A673 (cell line): Measurements from ENCODE around the gene SEC22A. TPM values are rescaled to one million over a fixed set of nuclear protein-coding genes. Genes with fewer than 3 reads are reported as not detected.

Source experiments
- BruUV-seq: library from RNA; stranded (reverse); fragments of 400-500 nt; replicated peaks from 2 replicates; lab custom pipeline; 2021; lab: Mats Ljungman, UMichigan
- CTCF ChIA-PET: fragments of 300-600 bp; sonication (Branson Sonifier 250); formaldehyde crosslinking; loops from one replicate; lab custom pipeline; 2022; ENCODE audit warnings: antibody characterized with exemption; lab: Charles Lee
- POLR2A ChIA-PET: fragments of 300-600 bp; sonication (Branson Sonifier 250); formaldehyde crosslinking; loops from one replicate; lab custom pipeline; 2022; ENCODE audit warnings: antibody characterized with exemption; ENCODE audit not compliant: low non-redundant PET; lab: Charles Lee
- DNase-seq: peaks from one replicate; pipeline ENCODE4 v3.0.0-alpha.2; 2015; ENCODE audit warnings: low spot score
- H3K27ac ChIP-seq: fragments of 200-600 bp; sonication (generic); 2 replicates; pipeline ENCODE4 v1.5.1; 2016; ENCODE audit warnings: mixed run types, low read depth, mild to moderate bottlenecking, mixed read lengths, antibody characterized with exemption, low read length; ENCODE audit not compliant: poor library complexity, severe bottlenecking
- H3K27me3 ChIP-seq: fragments of 200-600 bp; sonication (generic); replicated peaks from 2 replicates; pipeline ENCODE4 v1.6.1; 2017; ENCODE audit warnings: mixed run types, low read depth, mild to moderate bottlenecking, mixed read lengths, antibody characterized with exemption, low read length; ENCODE audit not compliant: insufficient read depth, poor library complexity
- H3K36me3 ChIP-seq: fragments of 200-600 bp; sonication (generic); 2 replicates; pipeline ENCODE4 v1.6.1; 2016; ENCODE audit warnings: mixed run types, mild to moderate bottlenecking, mixed read lengths, antibody characterized with exemption, low read length; ENCODE audit not compliant: insufficient read depth, poor library complexity, severe bottlenecking
- H3K4me1 ChIP-seq: fragments of 200-600 bp; sonication (generic); 2 replicates; pipeline ENCODE4 v1.6.1; 2017; ENCODE audit warnings: mixed run types, mild to moderate bottlenecking, mixed read lengths, antibody characterized with exemption, low read length; ENCODE audit not compliant: insufficient read depth, poor library complexity, severe bottlenecking
- H3K4me3 ChIP-seq: fragments of 200-600 bp; sonication (generic); 2 replicates; pipeline ENCODE4 v1.5.1; 2016; ENCODE audit warnings: low read depth, mixed run types, mild to moderate bottlenecking, mixed read lengths, low read length; ENCODE audit not compliant: poor library complexity, severe bottlenecking
- H3K9me3 ChIP-seq: fragments of 200-600 bp; sonication (generic); 2 replicates; pipeline ENCODE4 v1.6.1; 2016; ENCODE audit warnings: mixed run types, low read depth, mild to moderate bottlenecking, mixed read lengths, antibody characterized with exemption, low read length; ENCODE audit not compliant: poor library complexity, severe bottlenecking
- CTCF ChIP-seq: fragments of 300-800, 200-600 bp; sonication (generic); conservative IDR thresholded peaks from 2 replicates; pipeline ENCODE4 v1.5.1; 2017; ENCODE audit warnings: low read depth, mild to moderate bottlenecking, antibody characterized with exemption, low read length, moderate library complexity, mixed read lengths
- EZH2 ChIP-seq: fragments of 200-600 bp; sonication (generic); IDR thresholded peaks from 2 replicates; pipeline ENCODE4 v1.6.1; 2017; ENCODE audit warnings: borderline replicate concordance, low read depth, mild to moderate bottlenecking, mixed read lengths, antibody characterized with exemption, low read length; ENCODE audit not compliant: poor library complexity, severe bottlenecking
- intact Hi-C: fragments of 100-400 bp; cut with micrococcal nuclease; formaldehyde crosslinking; loops from one replicate; pipeline ENCODE4 v1.10.0; 2022; ENCODE audit not compliant: unreplicated experiment
- total RNA-seq: library from RNA; stranded (reverse); gene quantifications from 2 replicates; pipeline ENCODE4 v1.2.3, GENCODE V29; 2021

SEC22A gene
- total RNA-seq, 1 experiment from 2014 or later: 21.6 TPM

DNA sequence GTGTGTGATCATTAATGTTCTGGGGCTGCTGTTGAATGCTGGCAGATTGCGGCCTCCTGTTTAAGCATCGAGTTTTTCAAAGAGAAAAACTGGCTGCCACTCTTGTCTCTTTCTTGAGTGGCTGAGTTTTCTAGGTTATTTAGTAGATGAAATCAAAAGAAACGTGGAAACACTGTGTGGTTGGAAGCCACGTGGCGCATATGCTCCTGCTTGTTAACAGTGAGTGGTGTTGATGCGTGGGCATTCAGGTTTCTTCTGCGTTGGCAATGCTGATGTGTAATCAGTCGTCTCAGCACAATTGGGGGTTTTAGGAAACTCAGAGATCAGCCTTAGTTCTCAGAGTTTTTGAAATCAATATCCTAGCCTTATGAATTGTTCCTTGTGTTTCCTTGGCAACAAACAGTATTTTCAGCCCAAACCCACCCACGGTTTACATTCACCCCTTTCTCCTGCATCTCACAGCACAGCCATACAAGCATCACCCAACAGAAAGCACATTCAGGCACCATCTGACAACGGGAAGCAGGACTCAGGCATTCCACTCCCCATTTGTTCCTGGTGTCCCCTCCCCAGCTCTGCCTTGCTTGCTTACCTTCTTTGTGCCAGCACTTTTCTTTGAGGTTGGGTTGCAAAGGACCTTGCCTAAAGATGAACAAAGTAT lies 74.7 kb downstream of the SEC22A start:
- TF ChIP-seq EZH2 (no peak), CTCF (no peak)
- DNase-seq: no peak
- H3K27me3 ChIP-seq: no peaks in the 10 kb centered on the region
- no peak overlapping the region for H3K27ac ChIP-seq
- no peak overlapping the region for H3K4me3 ChIP-seq
- ChIA-PET CTCF (no interaction called here), POLR2A (no interaction called here)
- intact Hi-C loops: no loop called here
- H3K4me1 ChIP-seq: peaks cover 8% of the 10 kb centered on the region
- H3K36me3 ChIP-seq: no peaks in the 10 kb centered on the region
- no TSS peak for BruUV-seq
- no peaks in the 10 kb centered on the region for H3K9me3 ChIP-seq

GRCh38 chr3:123277106-123277505 lies 75.4 kb downstream of the SEC22A start:
- no TSS peak for BruUV-seq
- H3K27ac ChIP-seq: no peak overlapping the region
- ChIA-PET POLR2A (no interaction called here), CTCF (no interaction called here)
- no peaks in the 10 kb centered on the region for H3K36me3 ChIP-seq
- no peak for DNase-seq
- no peaks in the 10 kb centered on the region for H3K27me3 ChIP-seq
- no peak overlapping the region for H3K4me3 ChIP-seq
- TF ChIP-seq EZH2 (no peak), CTCF (no peak)
- peaks cover 8% of the 10 kb centered on the region for H3K4me1 ChIP-seq
- no peaks in the 10 kb centered on the region for H3K9me3 ChIP-seq
- intact Hi-C loops: no loop called here

- TF ChIP-seq CTCF (no peak), EZH2 (no peak)
- no TSS peak for BruUV-seq
- no peaks in the 10 kb centered on the region for H3K27me3 ChIP-seq
- intact Hi-C loops: no loop called here
- H3K36me3 ChIP-seq: no peaks in the 10 kb centered on the region
- H3K9me3 ChIP-seq: no peaks in the 10 kb centered on the region
- H3K27ac ChIP-seq: no peak overlapping the region
- H3K4me1 ChIP-seq: no peaks in the 10 kb centered on the region
- DNase-seq: no peak
- POLR2A ChIA-PET: no interaction called here
- H3K4me3 ChIP-seq: no peak overlapping the region
- CTCF ChIA-PET: no interaction called here
Observed at GRCh38 chr3:123278446-123278845, 76.7 kb downstream of the SEC22A start.
